HG03135 (cell line): ENCODE results near the gene KAT8.
"Not testable (repeated sequence)": the region's sequence is repeated elsewhere in the genome, so short reads cannot be mapped to it uniquely, and the experiment has no call there.

Experiments used
- ATAC-seq: cut with Tn5 transposase; IDR thresholded peaks from one replicate; pipeline ENCODE4 v1.9.1; 2021; ENCODE audit warnings: mild to moderate bottlenecking, moderate library complexity; ENCODE audit not compliant: unreplicated experiment

Gene KAT8

GRCh38 chr16:31083556-31083955, 33.9 kb upstream of the KAT8 start:
- ATAC-seq, result no peak

- no peak for ATAC-seq
These were observed 33.5 kb upstream of the KAT8 start for GRCh38 chr16:31083981-31084380.

GRCh38 chr16:31084584-31085302, 32.7 kb upstream of the KAT8 start:
- no peak for ATAC-seq

- ATAC-seq, result no peak
These were observed 32.1 kb upstream of the KAT8 start for GRCh38 chr16:31085411-31085810.

GRCh38 chr16:31085873-31086628, 31.4 kb upstream of the KAT8 start:
- ATAC-seq, result no peak

GRCh38 chr16:31086629-31086906, 30.9 kb upstream of the KAT8 start:
- ATAC-seq, result no peak

- no peak for ATAC-seq
These were observed 30.0 kb upstream of the KAT8 start for GRCh38 chr16:31087481-31087880.

- ATAC-seq, result no peak
These were observed 29.5 kb upstream of the KAT8 start for GRCh38 chr16:31087971-31088370.

GRCh38 chr16:31088459-31089183, 28.8 kb upstream of the KAT8 start, which contains the start of gene PRSS53:
Gene PRSS53 (minus strand): TSS chr16:31088943. CDS start chr16:31088809, 134 bp downstream.
- no peak for ATAC-seq

GRCh38 chr16:31089199-31089598, 28.3 kb upstream of the KAT8 start:
- ATAC-seq, result no peak

GRCh38 chr16:31090540-31090939, 26.9 kb upstream of the KAT8 start:
- ATAC-seq, result no peak

- ATAC-seq, result no peak
These were observed 25.1 kb upstream of the KAT8 start for GRCh38 chr16:31092330-31092729.

GRCh38 chr16:31093132-31093703, 24.2 kb upstream of the KAT8 start:
- no peak for ATAC-seq

GRCh38 chr16:31094088-31094423, 23.4 kb upstream of the KAT8 start:
- peak; percentile 3 for ATAC-seq

- ATAC-seq, result peak; percentile 75
These were observed 22.9 kb upstream of the KAT8 start, which contains the start of gene VKORC1 for GRCh38 chr16:31094424-31095120. Gene VKORC1 (minus strand): TSS chr16:31094797. CDS start chr16:31094729, 68 bp downstream.

GRCh38 chr16:31099860-31100638, 17.4 kb upstream of the KAT8 start:
- no peak for ATAC-seq

- ATAC-seq, result not testable (repeated sequence)
These were observed 16.4 kb upstream of the KAT8 start for GRCh38 chr16:31100876-31101641.

GRCh38 chr16:31105677-31106213, 11.7 kb upstream of the KAT8 start:
- peak; percentile 62 for ATAC-seq
